GM12864 (cell line): ENCODE measurements around the gene HECTD4.
A peak's percentile ranks its signal among the peaks of the same experiment; 100 is the strongest.
"Not testable (repeated sequence)": the region's sequence is repeated elsewhere in the genome, so short reads cannot be mapped to it uniquely, and the experiment has no call there.

Experiments
- DNase-seq: peaks from one replicate; pipeline ENCODE4 v3.0.0-alpha.2; 2011; ENCODE audit warnings: low read depth
- H3K4me3 ChIP-seq: 2 replicates; pipeline ENCODE4 v1.5.1; 2011; ENCODE audit warnings: mild to moderate bottlenecking, low read depth, low read length, control low read depth
- TF ChIP-seq, protein P1 (sequence below): IDR thresholded peaks from 2 replicates; pipeline ENCODE4 v1.5.1; 2011; ENCODE audit warnings: low read depth, mild to moderate bottlenecking, moderate library complexity, low read length, control low read depth, inconsistent platforms; ENCODE audit errors: missing control alignments

HECTD4 gene

DNA sequence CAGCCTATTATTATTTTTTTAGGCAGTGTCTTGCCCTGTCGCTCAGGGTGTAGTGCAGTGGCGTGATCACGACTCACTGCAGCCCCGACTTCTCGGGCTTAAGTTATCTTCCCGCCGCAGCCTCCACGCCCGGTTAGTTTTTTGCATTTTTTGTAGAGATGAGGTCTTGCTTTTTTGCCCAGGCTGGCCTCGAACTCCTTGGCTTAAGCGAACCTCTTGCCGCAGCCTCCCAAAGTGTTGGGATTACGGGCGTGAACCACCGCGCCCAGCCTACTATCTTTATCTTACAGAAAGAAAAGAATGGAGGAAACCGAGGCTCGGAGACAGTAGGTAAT is 36.0 kb upstream of the HECTD4 start:
- TF ChIP-seq, protein P1, sequence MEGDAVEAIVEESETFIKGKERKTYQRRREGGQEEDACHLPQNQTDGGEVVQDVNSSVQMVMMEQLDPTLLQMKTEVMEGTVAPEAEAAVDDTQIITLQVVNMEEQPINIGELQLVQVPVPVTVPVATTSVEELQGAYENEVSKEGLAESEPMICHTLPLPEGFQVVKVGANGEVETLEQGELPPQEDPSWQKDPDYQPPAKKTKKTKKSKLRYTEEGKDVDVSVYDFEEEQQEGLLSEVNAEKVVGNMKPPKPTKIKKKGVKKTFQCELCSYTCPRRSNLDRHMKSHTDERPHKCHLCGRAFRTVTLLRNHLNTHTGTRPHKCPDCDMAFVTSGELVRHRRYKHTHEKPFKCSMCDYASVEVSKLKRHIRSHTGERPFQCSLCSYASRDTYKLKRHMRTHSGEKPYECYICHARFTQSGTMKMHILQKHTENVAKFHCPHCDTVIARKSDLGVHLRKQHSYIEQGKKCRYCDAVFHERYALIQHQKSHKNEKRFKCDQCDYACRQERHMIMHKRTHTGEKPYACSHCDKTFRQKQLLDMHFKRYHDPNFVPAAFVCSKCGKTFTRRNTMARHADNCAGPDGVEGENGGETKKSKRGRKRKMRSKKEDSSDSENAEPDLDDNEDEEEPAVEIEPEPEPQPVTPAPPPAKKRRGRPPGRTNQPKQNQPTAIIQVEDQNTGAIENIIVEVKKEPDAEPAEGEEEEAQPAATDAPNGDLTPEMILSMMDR, result no peak
- peak overlapping the region; percentile 78 for H3K4me3 ChIP-seq
- no peak for DNase-seq

DNA sequence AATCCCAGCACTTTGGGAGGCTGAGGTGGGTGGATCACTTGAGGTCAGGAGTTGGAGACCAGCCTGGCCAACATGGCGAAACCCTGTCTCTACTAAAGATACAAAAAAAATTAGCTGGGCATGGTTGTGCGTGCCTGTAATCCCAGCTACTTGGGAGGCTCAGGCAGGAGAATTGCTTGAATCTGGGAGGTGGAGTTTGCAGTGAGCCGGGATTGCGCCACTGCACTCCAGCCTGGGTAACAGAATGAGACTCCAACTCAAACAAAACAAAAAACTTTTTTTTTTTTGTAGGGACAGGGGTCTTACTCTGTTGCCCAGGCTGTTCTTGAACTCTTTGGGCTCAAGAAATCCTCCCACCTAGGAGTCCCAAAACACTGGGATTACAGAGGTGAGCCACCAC is 33.2 kb upstream of the HECTD4 start:
- not testable (repeated sequence) for H3K4me3 ChIP-seq, DNase-seq

DNA sequence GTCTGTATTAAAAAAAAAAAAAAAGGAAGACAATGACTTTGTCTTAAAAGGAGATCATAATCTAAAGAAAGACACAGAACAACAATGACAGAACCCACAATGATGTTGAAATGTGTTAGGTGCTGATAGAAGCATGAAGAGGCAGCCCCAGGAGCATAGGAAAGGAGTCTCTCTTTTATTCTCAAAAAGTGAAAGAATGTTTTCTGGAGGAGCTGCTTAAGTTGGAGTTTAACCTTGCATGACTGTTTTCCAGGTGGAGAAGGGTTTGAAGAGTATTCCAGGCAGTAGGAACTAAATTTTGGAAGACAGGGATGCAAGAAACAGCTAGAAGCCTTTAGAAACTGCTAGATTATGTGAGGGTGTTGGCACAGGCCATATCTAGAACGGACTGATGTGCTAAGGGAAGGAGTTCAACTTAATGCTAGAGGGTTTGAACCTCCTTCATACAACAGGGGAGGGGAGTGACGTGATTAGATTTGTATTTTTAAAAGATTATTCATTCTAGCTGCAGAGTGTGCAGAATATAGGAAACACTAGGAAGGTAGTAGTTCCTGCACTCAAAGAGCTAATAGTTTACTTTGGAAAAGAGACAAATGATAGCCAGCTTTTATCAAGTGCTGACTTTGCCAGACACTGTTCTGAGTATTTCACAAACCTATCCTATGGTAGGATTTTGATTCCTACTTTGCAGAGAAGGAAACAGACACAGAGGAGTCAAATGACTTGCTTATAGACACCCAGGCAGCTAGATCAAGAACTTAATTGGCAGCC is 31.8 kb upstream of the HECTD4 start:
- TF ChIP-seq, protein P1, result no peak

DNA sequence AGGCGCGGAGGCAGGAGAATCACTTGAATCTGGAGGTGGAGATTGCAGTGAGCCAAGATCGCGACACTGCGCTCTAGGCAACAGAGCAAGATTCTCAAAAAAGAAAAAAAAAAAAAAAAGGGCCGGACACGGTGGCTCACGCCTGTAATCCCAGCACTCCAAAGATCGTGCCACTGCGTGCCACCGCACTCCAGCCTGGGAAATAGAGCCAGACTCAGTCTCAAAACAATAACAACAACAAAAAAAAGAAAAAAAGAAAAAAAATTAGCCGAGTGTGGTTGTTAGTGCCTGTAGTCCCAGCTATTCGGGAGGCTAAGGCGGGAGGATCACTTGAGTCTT is 27.6 kb upstream of the HECTD4 start:
- H3K4me3 ChIP-seq, result no peak overlapping the region

More for the DNA sequence above, 31.8 kb upstream of the HECTD4 start:
- no peak for DNase-seq
- H3K4me3 ChIP-seq, result no peak overlapping the region

GRCh38 chr12:112409064-112409905 is 27.1 kb upstream of the HECTD4 start, which contains the start of gene RPL6:
TSS of gene RPL6 (minus strand) at chr12:112409605. CDS start at chr12:112408656, 949 bp downstream.
- TF ChIP-seq, protein P1, result no peak

More for the DNA sequence above, 27.6 kb upstream of the HECTD4 start:
- TF ChIP-seq, protein P1, result no peak
- DNase-seq, result no peak

GRCh38 chr12:112408621-112409020 is 26.4 kb upstream of the HECTD4 start:
- TF ChIP-seq, protein P1, result no peak
- H3K4me3 ChIP-seq, result peak overlapping the region; percentile 77
- DNase-seq, result no peak

More at GRCh38 chr12:112409064-112409905, 27.1 kb upstream of the HECTD4 start, which contains the start of gene RPL6:
- DNase-seq, result peak; percentile 86
- peak within 1 kb of the TSS; percentile 77 for H3K4me3 ChIP-seq

- peak overlapping the region; percentile 77 for H3K4me3 ChIP-seq
These were observed 25.5 kb upstream of the HECTD4 start for GRCh38 chr12:112407683-112408082.

More at GRCh38 chr12:112407683-112408082, 25.5 kb upstream of the HECTD4 start:
- DNase-seq, result not testable (repeated sequence)
